B cell (primary cell): Measurements from ENCODE around the gene GIGYF1.

Source experiments
- EZH2 ChIP-seq: IDR thresholded peaks from 2 replicates; pipeline ENCODE4 v1.6.1; 2012; ENCODE audit warnings: borderline replicate concordance, low read depth, mild to moderate bottlenecking, moderate library complexity, low read length; ENCODE audit not compliant: insufficient read depth, poor library complexity, severe bottlenecking
- TF ChIP-seq, protein P1 (sequence below): fragments of 200-600 bp; IDR thresholded peaks from one replicate; pipeline ENCODE4 v1.8.0; 2022; ENCODE audit warnings: antibody characterized with exemption, mild to moderate bottlenecking

GRCh38 chr7:100686201-100686821 lies 7.7 kb downstream of the GIGYF1 start:
- TF ChIP-seq, protein P1, sequence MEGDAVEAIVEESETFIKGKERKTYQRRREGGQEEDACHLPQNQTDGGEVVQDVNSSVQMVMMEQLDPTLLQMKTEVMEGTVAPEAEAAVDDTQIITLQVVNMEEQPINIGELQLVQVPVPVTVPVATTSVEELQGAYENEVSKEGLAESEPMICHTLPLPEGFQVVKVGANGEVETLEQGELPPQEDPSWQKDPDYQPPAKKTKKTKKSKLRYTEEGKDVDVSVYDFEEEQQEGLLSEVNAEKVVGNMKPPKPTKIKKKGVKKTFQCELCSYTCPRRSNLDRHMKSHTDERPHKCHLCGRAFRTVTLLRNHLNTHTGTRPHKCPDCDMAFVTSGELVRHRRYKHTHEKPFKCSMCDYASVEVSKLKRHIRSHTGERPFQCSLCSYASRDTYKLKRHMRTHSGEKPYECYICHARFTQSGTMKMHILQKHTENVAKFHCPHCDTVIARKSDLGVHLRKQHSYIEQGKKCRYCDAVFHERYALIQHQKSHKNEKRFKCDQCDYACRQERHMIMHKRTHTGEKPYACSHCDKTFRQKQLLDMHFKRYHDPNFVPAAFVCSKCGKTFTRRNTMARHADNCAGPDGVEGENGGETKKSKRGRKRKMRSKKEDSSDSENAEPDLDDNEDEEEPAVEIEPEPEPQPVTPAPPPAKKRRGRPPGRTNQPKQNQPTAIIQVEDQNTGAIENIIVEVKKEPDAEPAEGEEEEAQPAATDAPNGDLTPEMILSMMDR = no peak
- TF ChIP-seq EZH2 = no peak
